Measurements from ENCODE around the gene DIAPH2. TPM values are rescaled to one million over a fixed set of nuclear protein-coding genes. Genes with fewer than 3 reads are reported as not detected.

DIAPH2 gene
- polyA plus RNA-seq (2011; rRNA removed), result 6.8 and 10.6 TPM in 2 replicates
- polyA minus RNA-seq (2011; rRNA and poly(A)+ RNA removed), result 10.6 and 17.4 TPM in 2 replicates

- H3K9me3 ChIP-seq (ENCODE audit: control insufficient read depth, insufficient read depth, low read length), result no peaks in the 10 kb centered on the region
- H3K27me3 ChIP-seq (ENCODE audit: control insufficient read depth, insufficient read depth, low read length), result no peaks in the 10 kb centered on the region
- CTCF ChIA-PET, result interaction anchor here (1.1 kb wide), 1 partner anchor 312 kb away, joined by 3 read pairs; no protein-coding TSS in a partner anchor
- peak; percentile 33 for DNase-seq (ENCODE audit: low read depth, low spot score)
- peak within 1 kb of the TSS; percentile 67 for H3K4me3 ChIP-seq (ENCODE audit: low read depth, low read length)
- peak; percentile 19; the same call in 1 of the 2 replicates for TF ChIP-seq CTCF (IDR thresholded peaks at IDR 0.05; ENCODE audit: low read depth, low read length)
- H3K27ac ChIP-seq (ENCODE audit: low read depth, low read length), result peak within 1 kb of the TSS; percentile 61
- POLR2A ChIA-PET, result no interaction called here
Observed at GRCh38 chrX:96684339-96685209, at the start of gene DIAPH2. Gene DIAPH2, plus strand, starts transcription at chrX:96684842.

- no peak for DNase-seq (ENCODE audit: low read depth, low spot score)
- no peak overlapping the region for H3K4me3 ChIP-seq (ENCODE audit: low read depth, low read length)
- H3K27ac ChIP-seq (ENCODE audit: low read depth, low read length), result no peak overlapping the region
- no peaks in the 10 kb centered on the region for H3K9me3 ChIP-seq (ENCODE audit: control insufficient read depth, insufficient read depth, low read length)
- no peaks in the 10 kb centered on the region for H3K27me3 ChIP-seq (ENCODE audit: control insufficient read depth, insufficient read depth, low read length)
- CTCF ChIA-PET, result no interaction called here
- no peak for TF ChIP-seq CTCF (IDR thresholded peaks at IDR 0.05; ENCODE audit: low read depth, low read length)
- POLR2A ChIA-PET, result no interaction called here
Observed at GRCh38 chrX:96650023-96650422, 34.6 kb upstream of the DIAPH2 start.

DNA sequence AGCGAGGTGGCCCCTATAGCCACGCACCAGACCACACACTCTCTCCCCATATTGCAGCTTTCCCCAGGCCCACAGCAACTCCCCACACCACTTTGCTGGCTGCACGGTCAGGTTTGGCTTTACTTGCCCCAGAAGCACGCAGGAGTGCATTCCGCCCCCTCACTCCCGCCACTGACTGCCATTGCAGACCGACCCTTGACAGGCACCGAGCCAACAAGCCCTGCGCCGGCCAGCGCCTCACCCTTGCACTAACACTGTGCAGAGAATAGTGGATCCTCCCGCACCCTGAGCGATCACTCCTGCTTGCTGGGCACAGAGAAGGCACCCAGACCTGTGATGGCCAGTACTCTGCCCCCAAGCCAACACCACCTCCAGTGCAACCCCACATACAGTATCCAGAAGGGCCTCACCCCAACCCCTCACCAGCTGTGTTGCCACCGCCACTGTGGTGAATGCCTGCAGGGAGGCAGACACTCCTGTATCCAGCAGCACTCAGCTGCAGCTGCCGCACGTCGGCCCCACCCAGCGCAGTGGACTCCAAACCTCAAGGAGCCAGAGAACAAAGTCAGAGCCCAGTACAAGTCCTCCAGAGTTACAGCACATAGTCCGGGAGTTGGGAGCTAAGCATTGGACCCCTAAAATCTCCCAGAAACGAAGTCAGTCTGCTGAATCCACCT, 28.6 kb upstream of the DIAPH2 start:
- DNase-seq (ENCODE audit: low read depth, low spot score), result no peak
- CTCF ChIA-PET, result no interaction called here
- Histone ChIP-seq H3K27ac (ENCODE audit: low read depth, low read length) (no peak overlapping the region), H3K9me3 (ENCODE audit: control insufficient read depth, insufficient read depth, low read length) (no peaks in the 10 kb centered on the region), H3K27me3 (ENCODE audit: control insufficient read depth, insufficient read depth, low read length) (no peaks in the 10 kb centered on the region), H3K4me3 (ENCODE audit: low read depth, low read length) (no peak overlapping the region)
- TF ChIP-seq CTCF (IDR thresholded peaks at IDR 0.05; ENCODE audit: low read depth, low read length), result no peak
- POLR2A ChIA-PET, result interaction anchor here (0.6 kb wide), 1 partner anchor 11 kb away, joined by 3 read pairs; no protein-coding TSS in a partner anchor

DNA sequence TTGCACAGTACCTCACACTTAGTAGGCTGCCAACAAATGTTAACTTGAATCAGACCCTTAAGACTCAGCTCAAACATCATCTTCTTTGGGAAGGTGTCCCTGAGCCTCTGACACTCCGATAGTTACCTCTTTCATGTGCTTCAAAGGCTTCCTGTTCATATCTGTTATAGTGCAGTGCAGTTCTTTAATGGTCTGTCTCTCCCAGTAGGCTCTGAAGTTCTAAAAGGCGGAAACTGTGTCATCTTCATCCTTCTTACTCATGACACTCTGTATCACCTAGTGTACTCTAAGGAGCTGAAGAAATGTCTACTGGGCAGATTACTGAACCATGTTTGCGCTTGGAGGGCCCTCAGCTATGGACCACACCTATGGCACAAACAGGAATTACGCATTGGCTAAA, 2.1 kb upstream of the DIAPH2 start:
- no peak for TF ChIP-seq CTCF (IDR thresholded peaks at IDR 0.05; ENCODE audit: low read depth, low read length)
- H3K9me3 ChIP-seq (ENCODE audit: control insufficient read depth, insufficient read depth, low read length), result no peaks in the 10 kb centered on the region
- no peak overlapping the region for H3K27ac ChIP-seq (ENCODE audit: low read depth, low read length)
- ChIA-PET CTCF (no interaction called here), POLR2A (no interaction called here)
- H3K4me3 ChIP-seq (ENCODE audit: low read depth, low read length), result no peak overlapping the region
- no peaks in the 10 kb centered on the region for H3K27me3 ChIP-seq (ENCODE audit: control insufficient read depth, insufficient read depth, low read length)
- DNase-seq (ENCODE audit: low read depth, low spot score), result no peak

GRCh38 chrX:96683997-96684338, 674 bp upstream of the DIAPH2 start:
- TF ChIP-seq CTCF (IDR thresholded peaks at IDR 0.05; ENCODE audit: low read depth, low read length), result no peak
- CTCF ChIA-PET, result no interaction called here
- DNase-seq (ENCODE audit: low read depth, low spot score), result no peak

More at GRCh38 chrX:96683997-96684338, 674 bp upstream of the DIAPH2 start:
- H3K27ac ChIP-seq (ENCODE audit: low read depth, low read length), result peak overlapping the region; percentile 21
- POLR2A ChIA-PET, result no interaction called here
- peak overlapping the region; percentile 67 for H3K4me3 ChIP-seq (ENCODE audit: low read depth, low read length)
- no peaks in the 10 kb centered on the region for H3K27me3 ChIP-seq (ENCODE audit: control insufficient read depth, insufficient read depth, low read length)
- no peaks in the 10 kb centered on the region for H3K9me3 ChIP-seq (ENCODE audit: control insufficient read depth, insufficient read depth, low read length)
